Endothelial cell of umbilical vein (primary cell): ENCODE results near the gene COG4. TPM values are rescaled to one million over a fixed set of nuclear protein-coding genes. Genes with fewer than 3 reads are reported as not detected.

Source experiments
- BruUV-seq: library from RNA; stranded (reverse); fragments of 400-500 nt; replicated peaks from 2 replicates; lab custom pipeline; 2021; lab: Mats Ljungman, UMichigan
- CTCF ChIA-PET: fragments of 300-600, 350-600 bp; sonication (Branson Sonifier 250); formaldehyde crosslinking; loops from one replicate; lab custom pipeline; 2021; ENCODE audit warnings: antibody characterized with exemption, inconsistent platforms; lab: Charles Lee
- POLR2A ChIA-PET: fragments of 300-600, 350-600 bp; sonication (Branson Sonifier 250); formaldehyde crosslinking; loops from one replicate; lab custom pipeline; 2021; ENCODE audit warnings: antibody characterized with exemption, inconsistent platforms; lab: Charles Lee
- DNase-seq: peaks from one replicate; pipeline ENCODE4 v3.0.0-alpha.2; 2011; ENCODE audit warnings: low read depth, low spot score
- FAIRE-seq: peaks from 2 replicates; lab custom pipeline; 2011; peaks lifted over from hg19 to GRCh38; lab: Jason Lieb, UNC
- H2AFZ ChIP-seq: 2 replicates; pipeline ENCODE4 v1.6.0; 2012; ENCODE audit warnings: low read depth, low read length, control low read depth, inconsistent platforms
- H3K27ac ChIP-seq: 2 replicates; pipeline ENCODE4 v1.5.1; 2011; ENCODE audit warnings: low read depth, mild to moderate bottlenecking, control low read depth, low read length, moderate library complexity; ENCODE audit not compliant: insufficient read depth
- H3K27me3 ChIP-seq, 2 experiments: 2 replicates each; pipeline versions ENCODE4 v1.6.0 to v1.6.1; 2011; ENCODE audit warnings: low read length in 2 of 2, mixed read lengths in 1 of 2; ENCODE audit not compliant: control insufficient read depth in 2 of 2, insufficient read depth in 2 of 2
- H3K36me3 ChIP-seq, 2 experiments: 2 replicates in 1 of 2; 3 replicates in 1 of 2; pipeline ENCODE4 v1.5.1; 2011; ENCODE audit warnings: low read length in 2 of 2, mild to moderate bottlenecking in 1 of 2, moderate library complexity in 1 of 2; ENCODE audit not compliant: control insufficient read depth in 2 of 2, insufficient read depth in 2 of 2; ENCODE audit errors: extremely low read depth in 1 of 2
- H3K4me1 ChIP-seq: 3 replicates; pipeline ENCODE4 v1.5.1; 2011; ENCODE audit warnings: mild to moderate bottlenecking, low read length; ENCODE audit not compliant: control insufficient read depth, insufficient read depth; ENCODE audit errors: extremely low read depth
- H3K4me2 ChIP-seq: 2 replicates; pipeline ENCODE4 v1.6.1; 2011; ENCODE audit warnings: low read length, control low read depth, mixed read lengths; ENCODE audit not compliant: insufficient read depth
- H3K4me3 ChIP-seq, 3 experiments: fragments of 200-600 bp in 1 of 3; sonication (generic), shearing (Covaris generic) in 1 of 3; replicated peaks in 1 of 3; 2 replicates each; pipeline ENCODE4 v1.5.1; 2011 to 2016; ENCODE audit warnings: control low read depth in 3 of 3, low read length in 3 of 3, mild to moderate bottlenecking in 2 of 3, inconsistent platforms in 1 of 3, low read depth in 1 of 3, moderate library complexity in 1 of 3; ENCODE audit not compliant: insufficient read depth in 1 of 3
- H3K79me2 ChIP-seq: 2 replicates; pipeline ENCODE4 v1.6.0; 2012; ENCODE audit warnings: low read length, inconsistent platforms; ENCODE audit not compliant: control insufficient read depth, insufficient read depth
- H3K9ac ChIP-seq: replicated peaks from 2 replicates; pipeline ENCODE3; 2011; ENCODE audit warnings: low read length, control low read depth; ENCODE audit not compliant: insufficient read depth; ENCODE audit errors: extremely low read depth
- H3K9me1 ChIP-seq: replicated peaks from 3 replicates; pipeline ENCODE4 v1.6.0; 2011; ENCODE audit warnings: mild to moderate bottlenecking, low read length; ENCODE audit not compliant: control insufficient read depth, insufficient read depth; ENCODE audit errors: extremely low read depth
- H3K9me3 ChIP-seq: replicated peaks from 2 replicates; pipeline ENCODE4 v1.5.1; 2012; ENCODE audit warnings: low read length, inconsistent platforms; ENCODE audit not compliant: control insufficient read depth, insufficient read depth
- H4K20me1 ChIP-seq: replicated peaks from 2 replicates; pipeline ENCODE3; 2011; ENCODE audit warnings: mild to moderate bottlenecking, low read length; ENCODE audit not compliant: control insufficient read depth, insufficient read depth; ENCODE audit errors: extremely low read depth
- CTCF ChIP-seq, 2 donors: IDR thresholded peaks; 1 replicate in 1 of 2; 2 replicates in 1 of 2; pipeline ENCODE4 v1.5.1; 2011; ENCODE audit warnings: low read length in 2 of 2, mild to moderate bottlenecking in 2 of 2, moderate library complexity in 2 of 2, control low read depth in 1 of 2, inconsistent platforms in 1 of 2, low read depth in 1 of 2; ENCODE audit not compliant: insufficient read depth in 1 of 2; ENCODE audit errors: extremely low read depth in 1 of 2
- FOS ChIP-seq: IDR thresholded peaks from 2 replicates; pipeline ENCODE4 v1.6.1; 2011; ENCODE audit warnings: mild to moderate bottlenecking, low read length, moderate library complexity, borderline replicate concordance; ENCODE audit not compliant: insufficient read depth
- GATA2 ChIP-seq: IDR thresholded peaks from 2 replicates; pipeline ENCODE4 v1.7.0; 2011; ENCODE audit warnings: low read depth, mild to moderate bottlenecking, moderate library complexity, mixed read lengths, low read length; ENCODE audit not compliant: insufficient read length, insufficient read depth
- JUN ChIP-seq: IDR thresholded peaks from 2 replicates; pipeline ENCODE4 v1.6.1; 2011; ENCODE audit warnings: borderline replicate concordance, low read depth; ENCODE audit not compliant: insufficient read length, insufficient read depth
- dilution Hi-C: fragments of 300-500 bp; cut with MboI; formaldehyde crosslinking; loops from one replicate; pipeline ENCODE4 v1.15.0; 2019; ENCODE audit warnings: low sequenced_read_pairs; ENCODE audit not compliant: extremely low pct_ligation_motif_present
- intact Hi-C: fragments of 100-400 bp; cut with micrococcal nuclease; formaldehyde crosslinking; loops from one replicate; pipeline ENCODE4 v1.10.0; 2022
- polyA plus RNA-seq, 4 experiments: library from polyadenylated mRNA; depleted of rRNA in 3 of 4; stranded (reverse) in 3 of 4; unstranded in 1 of 4; fragments of >200 nt; gene quantifications; 2 replicates each; pipeline versions ENCODE4 v1.2.1 to v1.2.3, GENCODE V29; 2011 to 2012; ENCODE audit warnings: missing spikeins in 1 of 4
- total RNA-seq: library from RNA; stranded (reverse); gene quantifications from 2 replicates; pipeline ENCODE4 v1.2.3, GENCODE V29; 2021

Gene COG4
- total and polyA plus RNA-seq, 2 donors (not counting 3 experiments of a cell fraction or from before 2014, with no cell fraction given) = 53.7 to 61.2 TPM

DNA sequence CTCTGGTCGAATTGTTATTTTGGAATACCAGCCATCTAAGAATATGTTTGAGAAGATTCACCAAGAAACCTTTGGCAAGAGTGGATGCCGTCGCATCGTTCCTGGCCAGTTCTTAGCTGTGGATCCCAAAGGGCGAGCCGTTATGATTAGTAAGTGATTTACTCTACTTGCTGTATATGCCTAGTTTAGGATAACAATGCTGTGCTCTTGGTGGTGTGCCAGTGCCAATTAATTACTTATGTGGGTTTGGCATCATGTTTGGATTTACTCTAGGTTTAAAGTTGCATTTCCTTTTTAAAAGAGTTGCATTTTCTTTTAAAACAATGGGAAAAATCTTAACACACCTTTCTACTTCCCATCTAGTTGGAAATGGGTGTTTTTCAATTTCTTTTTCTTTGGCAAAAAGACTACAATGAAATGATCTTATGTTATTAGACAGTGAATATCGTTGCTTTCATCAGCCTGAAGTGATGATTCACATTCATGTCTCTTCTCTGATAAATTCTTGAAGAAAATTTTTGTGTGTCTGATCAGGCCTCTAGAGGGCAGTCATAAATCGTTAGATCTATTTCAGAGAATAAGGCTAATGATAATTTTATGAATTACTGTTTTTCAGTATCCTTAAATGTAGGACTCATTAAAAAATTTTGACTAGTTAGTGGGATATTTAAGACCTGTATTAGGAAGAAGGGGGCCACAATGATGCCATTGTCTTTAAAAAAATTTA is 5.9 kb upstream of the COG4 start:
- no peaks in the 10 kb centered on the region for H3K27me3 ChIP-seq
- peaks cover 18% of the 10 kb centered on the region for H4K20me1 ChIP-seq
- H3K4me3 ChIP-seq = no peak overlapping the region
- dilution Hi-C loops = loop anchor here (25.0 kb wide), 1 partner anchor 133 kb away; no protein-coding TSS in a partner anchor
- H3K9me3 ChIP-seq = no peaks in the 10 kb centered on the region
- FAIRE-seq = peak; percentile 79
- TF ChIP-seq FOS = peak; percentile 39
- peak; percentile 22 for TF ChIP-seq JUN
- TF ChIP-seq GATA2 = no peak
- TF ChIP-seq CTCF (IDR thresholded peaks at IDR 0.05; ENCODE audit: extremely low read depth in 1 of 2, insufficient read depth in 1 of 2, low read depth in 1 of 2, low read length in 2 of 2) = peak in 1 of 2 donors; percentile 23
- ChIA-PET POLR2A (interaction anchor here (0.7 kb wide), 1 partner anchor 20 kb away, joined by 8 read pairs; no protein-coding TSS in a partner anchor), CTCF (interaction anchor here (0.8 to 3.2 kb wide), 2 partner anchors 44 to 124 kb away, joined by 3 to 28 read pairs; no protein-coding TSS in a partner anchor)
- BruUV-seq = no TSS peak
- peaks cover 28% of the 10 kb centered on the region for H3K4me1 ChIP-seq
- H3K9me1 ChIP-seq = no peaks in the 10 kb centered on the region
- H3K79me2 ChIP-seq = peaks cover 95% of the 10 kb centered on the region
- H3K27ac ChIP-seq = peak overlapping the region; percentile 10
- H3K36me3 ChIP-seq = peaks cover 28 to 36% of the 10 kb centered on the region in 2 experiments
- intact Hi-C loops = loop anchor here (1.0 to 5.0 kb wide), 3 partner anchors 43 to 242 kb away; no protein-coding TSS in a partner anchor
- H2AFZ ChIP-seq = no peak overlapping the region
- no peak overlapping the region for H3K9ac ChIP-seq
- peak overlapping the region; percentile 23 for H3K4me2 ChIP-seq
- peak; percentile 69 for DNase-seq
